ENCODE data around the gene GPR176. TPM values are rescaled to one million over a fixed set of nuclear protein-coding genes. Genes with fewer than 3 reads are reported as not detected.

Gene GPR176
- total and polyA plus RNA-seq, 8 donors: 0.16 to 6.8 (median 0.81) TPM

- TF ChIP-seq CTCF (IDR thresholded peaks at IDR 0.05): no peak
- Histone ChIP-seq H3K4me3 (no peak overlapping the region), H3K4me1 (no peaks in the 10 kb centered on the region), H3K27me3 (no peaks in the 10 kb centered on the region), H3K9me3 (no peaks in the 10 kb centered on the region), H3K27ac (no peak overlapping the region), H3K36me3 (no peaks in the 10 kb centered on the region)
- FAIRE-seq: no peak
- no peak for ATAC-seq
- WGBS, 2 donors: 78 to 89% methylated on average over 2 of the region's 2 CpGs
- intact Hi-C loops (cut with DNase I): no loop called here
- no peak for DNase-seq
Observed at GRCh38 chr15:39855400-39855799, 64.7 kb downstream of the GPR176 start.

GRCh38 chr15:39854161-39854560 is 65.9 kb downstream of the GPR176 start:
- Histone ChIP-seq H3K4me3 (no peak overlapping the region), H3K27ac (no peak overlapping the region), H3K36me3 (no peaks in the 10 kb centered on the region), H3K9me3 (no peaks in the 10 kb centered on the region), H3K27me3 (no peaks in the 10 kb centered on the region), H3K4me1 (no peaks in the 10 kb centered on the region)
- DNase-seq (no peak), FAIRE-seq (no peak), ATAC-seq (no peak)
- intact Hi-C loops (cut with DNase I): no loop called here
- no peak for TF ChIP-seq CTCF (IDR thresholded peaks at IDR 0.05)

- no peaks in the 10 kb centered on the region for H3K36me3 ChIP-seq
- no peak overlapping the region for H3K27ac ChIP-seq
- ATAC-seq (peak in 1 of 4 donors; percentile 14), DNase-seq (no peak), FAIRE-seq (no peak)
- H3K27me3 ChIP-seq: no peaks in the 10 kb centered on the region
- no peak overlapping the region for H3K4me3 ChIP-seq
- 45 to 54% methylated on average over 1 of the region's 1 CpG for WGBS, 2 donors
- intact Hi-C loops (cut with DNase I): no loop called here
- H3K9me3 ChIP-seq: no peaks in the 10 kb centered on the region
- no peaks in the 10 kb centered on the region for H3K4me1 ChIP-seq
- no peak for TF ChIP-seq CTCF (IDR thresholded peaks at IDR 0.05)
Observed at GRCh38 chr15:39852250-39852649, 67.8 kb downstream of the GPR176 start.

GRCh38 chr15:39851500-39852092 is 68.5 kb downstream of the GPR176 start:
- no peaks in the 10 kb centered on the region for H3K9me3 ChIP-seq
- intact Hi-C loops (cut with DNase I): no loop called here
- DNase-seq (no peak), FAIRE-seq (no peak), ATAC-seq (no peak)
- H3K27me3 ChIP-seq: no peaks in the 10 kb centered on the region
- H3K36me3 ChIP-seq: no peaks in the 10 kb centered on the region
- H3K27ac ChIP-seq: no peak overlapping the region
- no peak for TF ChIP-seq CTCF (IDR thresholded peaks at IDR 0.05)
- WGBS, 2 donors: 42% methylated on average over 7 of the region's 7 CpGs
- H3K4me3 ChIP-seq: no peak overlapping the region
- H3K4me1 ChIP-seq: no peaks in the 10 kb centered on the region

- FAIRE-seq: no peak
Observed at GRCh38 chr15:39850436-39850835, 69.6 kb downstream of the GPR176 start.

More at GRCh38 chr15:39850436-39850835, 69.6 kb downstream of the GPR176 start:
- no peaks in the 10 kb centered on the region for H3K9me3 ChIP-seq
- ATAC-seq (no peak), DNase-seq (no peak)
- no peaks in the 10 kb centered on the region for H3K36me3 ChIP-seq
- H3K27me3 ChIP-seq: no peaks in the 10 kb centered on the region
- no peak overlapping the region for H3K27ac ChIP-seq
- 70 to 79% methylated on average over 1 of the region's 1 CpG for WGBS, 2 donors
- no peaks in the 10 kb centered on the region for H3K4me1 ChIP-seq
- no peak for TF ChIP-seq CTCF (IDR thresholded peaks at IDR 0.05)
- intact Hi-C loops (cut with DNase I): no loop called here
- H3K4me3 ChIP-seq: no peak overlapping the region
